Measurements from ENCODE around the gene MS4A10.

GRCh38 chr11:60768202-60768601 is 16.9 kb upstream of the MS4A10 start:
- TF ChIP-seq CEBPB (IDR thresholded peaks at IDR 0.05) (no peak), USF1 (IDR thresholded peaks at IDR 0.05) (no peak), TCF12 (IDR thresholded peaks at IDR 0.05; ENCODE audit: low read depth) (no peak), EGR1 (IDR thresholded peaks at IDR 0.05) (no peak), FOXM1 (IDR thresholded peaks at IDR 0.05; ENCODE audit: borderline replicate concordance, low read depth) (no peak), YY1 (IDR thresholded peaks at IDR 0.05; ENCODE audit: low read depth) (no peak), TAF1 (IDR thresholded peaks at IDR 0.05; ENCODE audit: low read depth) (no peak)
